ENCODE measurements around the gene ZSCAN1.

ZSCAN1 gene

DNA sequence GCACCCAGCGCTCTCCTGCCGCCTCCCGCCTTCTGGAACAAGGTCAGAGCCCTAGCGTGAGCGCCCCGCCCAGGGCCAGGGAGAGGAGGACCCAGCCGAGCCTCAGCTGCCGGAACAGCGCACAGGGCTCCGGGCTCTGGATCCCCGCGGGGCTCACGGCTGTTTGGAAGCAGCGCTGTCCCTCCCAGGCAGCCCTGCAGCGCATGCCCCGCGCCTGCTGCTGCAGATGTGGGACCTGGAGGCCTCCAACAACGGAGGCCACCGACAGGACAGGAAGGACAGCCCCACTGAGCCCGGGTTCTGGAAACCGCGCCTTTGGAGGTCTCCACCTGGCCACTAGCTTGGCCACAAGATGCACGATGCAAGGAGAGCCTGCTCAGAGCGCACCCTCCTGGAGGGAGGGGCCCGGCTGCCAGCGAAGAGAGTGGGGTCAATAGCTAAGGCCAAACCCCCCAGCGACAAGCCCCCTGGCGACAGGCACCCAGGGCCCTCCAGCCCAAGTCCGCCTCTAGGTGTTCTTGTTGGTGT, 51.6 kb downstream of the ZSCAN1 start:
- DNase-seq: no peak

DNA sequence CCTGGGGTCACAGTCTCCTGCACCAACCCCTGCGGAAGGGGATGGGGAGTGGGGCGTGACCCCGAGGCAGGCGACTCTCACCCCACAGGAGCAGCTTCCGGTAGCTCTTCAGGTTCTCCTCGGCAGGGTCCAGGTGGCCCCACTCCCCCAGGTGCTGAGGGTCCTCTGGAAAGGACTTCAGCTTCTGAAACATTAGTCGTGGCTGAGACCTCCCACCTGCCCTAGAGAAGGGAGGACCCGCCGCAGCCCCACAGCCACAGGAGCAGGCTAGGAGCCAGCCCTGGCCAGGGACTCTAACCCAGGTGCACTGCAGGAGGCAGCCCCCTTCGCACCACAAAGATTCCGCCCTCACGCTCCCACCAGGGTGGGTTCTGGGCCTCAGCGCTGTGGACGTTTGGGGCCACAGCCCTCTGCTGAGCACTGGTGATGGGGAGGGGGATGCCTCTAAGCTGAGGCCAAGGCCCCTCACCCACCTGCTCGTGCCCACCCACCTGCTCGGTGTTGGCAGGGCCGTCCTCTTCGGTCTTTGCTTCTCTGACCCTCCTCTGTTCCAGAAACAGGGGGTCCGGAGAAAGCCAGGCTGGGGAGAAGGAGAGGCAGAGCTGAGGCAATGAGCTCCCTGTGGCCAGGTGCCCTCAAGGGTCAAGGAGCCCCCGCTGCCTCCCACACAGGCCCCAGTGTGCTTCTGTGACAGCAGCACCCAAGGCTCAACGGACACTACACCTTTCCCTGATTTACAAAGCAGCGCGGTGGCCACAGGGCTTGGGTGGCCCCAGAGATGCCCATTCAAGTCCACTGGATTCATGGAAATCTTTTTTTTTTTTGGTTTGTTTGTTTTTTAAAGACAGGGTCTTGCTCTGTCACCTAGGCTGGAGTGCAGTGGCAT, 53.2 kb downstream of the ZSCAN1 start:
- no peak for DNase-seq

DNA sequence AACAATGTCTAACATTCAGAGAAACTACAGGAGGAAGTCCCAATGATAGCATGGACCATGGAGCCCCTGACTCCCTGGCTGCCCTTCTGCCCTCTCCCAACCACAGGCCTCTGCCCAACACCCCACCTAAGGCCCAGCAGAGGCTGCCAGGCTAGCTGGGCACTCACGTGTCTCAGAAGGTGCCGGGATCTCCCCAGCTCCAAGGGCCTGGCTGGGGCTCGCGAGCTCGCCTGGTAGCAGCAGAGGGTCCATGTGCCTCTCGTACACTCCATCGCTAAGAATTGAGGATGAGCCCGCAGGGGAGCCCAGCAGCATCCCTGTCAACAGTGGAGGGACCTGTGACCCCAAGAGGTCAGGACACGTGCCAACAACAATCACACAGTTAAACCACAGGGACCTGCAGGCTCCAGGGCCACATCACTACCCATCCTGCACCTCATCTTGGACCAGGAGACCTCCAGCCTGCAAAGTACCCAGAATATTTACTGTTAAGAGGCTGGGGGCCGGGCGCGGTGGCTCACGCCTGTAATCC, 54.8 kb downstream of the ZSCAN1 start:
- no peak for DNase-seq

DNA sequence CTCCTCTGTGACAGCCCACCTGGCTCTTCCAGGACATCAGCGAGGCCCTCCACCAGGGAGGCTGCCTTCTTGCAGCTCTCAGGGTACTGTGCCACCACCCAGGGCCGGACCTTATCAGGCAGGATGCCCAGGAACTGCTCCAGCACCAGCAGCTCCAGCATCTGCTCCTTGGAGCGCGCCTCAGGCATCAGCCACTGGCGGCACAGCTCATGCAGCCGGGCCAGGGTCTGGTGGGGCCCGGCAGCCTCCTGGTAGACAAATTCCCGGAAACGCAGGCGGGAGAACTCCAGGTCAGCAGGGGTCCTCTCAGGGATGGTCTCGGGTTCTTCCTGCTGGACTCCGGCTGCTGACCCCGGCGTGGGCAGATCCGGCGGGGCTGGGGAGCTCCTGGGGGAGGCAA, 56.0 kb downstream of the ZSCAN1 start:
- DNase-seq: no peak

DNA sequence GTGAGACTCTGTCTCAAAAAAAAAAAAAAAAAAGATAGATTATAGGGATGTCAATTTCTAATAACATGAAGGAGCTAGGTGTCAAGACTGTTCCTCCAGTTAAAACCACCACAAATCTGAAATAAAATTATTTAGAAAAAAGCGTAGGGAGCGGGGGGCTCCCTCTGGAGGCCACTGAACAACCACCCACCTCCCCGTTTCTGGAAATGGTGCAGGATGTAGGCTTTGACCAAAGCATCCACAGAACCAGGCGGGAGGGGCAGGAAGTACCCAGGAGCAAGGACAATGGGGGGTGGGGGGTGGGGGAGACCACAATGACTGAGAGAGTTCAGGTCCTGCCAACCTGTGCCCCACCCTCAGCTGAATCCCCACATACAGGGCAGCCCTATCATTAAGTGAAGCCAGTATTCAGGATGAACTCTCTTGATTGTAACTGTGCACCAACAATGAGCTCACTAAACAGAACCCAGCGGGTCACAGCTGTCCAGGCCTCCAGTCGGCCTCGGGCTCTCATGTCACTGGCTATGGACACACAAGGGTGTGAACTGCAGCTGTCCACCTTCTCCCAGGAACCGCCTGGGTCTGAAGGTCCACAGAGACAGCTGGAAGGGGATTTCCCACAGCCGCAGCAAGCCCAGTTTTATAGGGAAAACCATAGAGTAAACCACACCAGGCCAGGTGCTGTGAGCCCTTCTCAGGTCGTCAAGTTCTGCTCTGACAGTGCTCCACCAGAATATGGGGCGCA, 57.6 kb downstream of the ZSCAN1 start:
- DNase-seq: no peak

DNA sequence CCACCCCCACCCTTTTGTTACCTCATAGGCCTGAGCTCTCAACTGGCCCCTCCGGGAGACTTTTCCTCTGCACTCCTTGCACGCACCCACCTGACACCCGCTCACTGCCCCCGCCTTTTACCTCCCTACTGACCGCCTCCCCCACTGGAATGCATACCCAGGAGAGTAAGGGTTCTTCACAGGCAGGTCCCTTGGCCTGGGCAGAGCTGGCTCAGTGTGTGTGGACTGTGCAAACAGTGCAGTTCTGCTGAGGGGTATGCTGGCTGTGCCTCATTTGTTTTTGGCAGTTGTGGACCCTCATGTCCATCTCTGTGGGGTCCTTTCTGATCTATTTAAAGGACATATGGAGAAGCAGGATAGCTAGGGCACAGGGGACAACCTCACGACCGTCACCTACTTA, 59.2 kb downstream of the ZSCAN1 start:
- DNase-seq: no peak

DNA sequence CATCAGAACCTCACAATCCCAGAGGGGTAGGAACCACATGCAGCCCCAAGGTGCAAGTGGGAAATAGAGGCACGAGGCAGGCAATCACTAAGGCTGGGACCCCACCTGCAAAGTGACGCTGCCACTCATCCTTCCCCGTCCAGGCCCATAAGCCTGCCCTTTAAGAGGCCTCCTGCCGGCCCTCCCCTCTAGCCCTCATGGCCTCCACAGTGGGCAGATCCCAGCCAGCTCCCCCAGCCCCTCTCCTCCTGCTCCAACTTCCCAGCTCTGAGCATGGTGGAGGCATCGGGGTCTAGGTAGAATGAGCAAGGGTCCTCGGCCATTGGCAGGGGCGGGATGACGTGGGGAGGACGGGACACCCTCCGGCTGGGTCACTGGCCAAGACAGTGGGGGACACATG, 61.5 kb downstream of the ZSCAN1 start:
- DNase-seq: no peak

DNA sequence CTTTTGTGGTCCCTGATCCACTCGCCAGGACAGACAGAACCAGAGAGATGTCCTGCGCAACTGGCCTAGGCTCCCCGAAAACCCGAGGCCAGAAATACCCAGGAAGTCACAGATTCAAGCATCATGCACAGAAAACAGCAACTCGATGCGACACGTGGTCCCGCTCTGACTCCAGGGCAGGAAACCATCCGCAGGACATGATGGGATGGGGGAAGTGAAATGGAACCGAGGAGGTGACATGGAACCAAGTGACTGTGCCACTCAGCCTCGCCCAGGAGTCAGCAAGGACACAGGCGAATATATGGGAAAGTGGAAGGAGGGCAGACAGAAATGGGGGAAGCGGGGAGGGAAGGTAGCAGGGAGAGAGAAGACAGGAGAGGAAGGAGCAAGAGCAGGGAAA, 63.1 kb downstream of the ZSCAN1 start:
- DNase-seq: no peak

DNA sequence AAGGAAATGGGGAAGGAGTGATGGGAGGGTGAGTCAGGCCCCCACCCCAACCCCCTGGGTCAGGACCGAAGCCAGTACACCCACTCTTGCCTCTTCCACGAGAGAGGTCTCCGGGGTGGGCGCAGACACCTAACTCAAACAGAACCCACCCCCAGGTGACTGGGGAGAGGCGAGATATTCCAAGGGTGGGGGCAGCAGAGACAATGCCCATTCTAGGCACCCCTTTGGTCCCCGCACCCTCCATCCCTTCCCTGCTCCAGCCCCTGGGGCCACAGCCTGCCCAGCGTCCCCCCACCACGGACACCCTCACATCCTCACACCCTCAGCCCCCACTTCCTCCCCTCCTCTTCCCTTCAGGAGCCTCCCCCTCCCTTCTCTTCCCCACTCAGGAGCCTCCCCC, 63.5 kb downstream of the ZSCAN1 start:
- no peak for DNase-seq

DNA sequence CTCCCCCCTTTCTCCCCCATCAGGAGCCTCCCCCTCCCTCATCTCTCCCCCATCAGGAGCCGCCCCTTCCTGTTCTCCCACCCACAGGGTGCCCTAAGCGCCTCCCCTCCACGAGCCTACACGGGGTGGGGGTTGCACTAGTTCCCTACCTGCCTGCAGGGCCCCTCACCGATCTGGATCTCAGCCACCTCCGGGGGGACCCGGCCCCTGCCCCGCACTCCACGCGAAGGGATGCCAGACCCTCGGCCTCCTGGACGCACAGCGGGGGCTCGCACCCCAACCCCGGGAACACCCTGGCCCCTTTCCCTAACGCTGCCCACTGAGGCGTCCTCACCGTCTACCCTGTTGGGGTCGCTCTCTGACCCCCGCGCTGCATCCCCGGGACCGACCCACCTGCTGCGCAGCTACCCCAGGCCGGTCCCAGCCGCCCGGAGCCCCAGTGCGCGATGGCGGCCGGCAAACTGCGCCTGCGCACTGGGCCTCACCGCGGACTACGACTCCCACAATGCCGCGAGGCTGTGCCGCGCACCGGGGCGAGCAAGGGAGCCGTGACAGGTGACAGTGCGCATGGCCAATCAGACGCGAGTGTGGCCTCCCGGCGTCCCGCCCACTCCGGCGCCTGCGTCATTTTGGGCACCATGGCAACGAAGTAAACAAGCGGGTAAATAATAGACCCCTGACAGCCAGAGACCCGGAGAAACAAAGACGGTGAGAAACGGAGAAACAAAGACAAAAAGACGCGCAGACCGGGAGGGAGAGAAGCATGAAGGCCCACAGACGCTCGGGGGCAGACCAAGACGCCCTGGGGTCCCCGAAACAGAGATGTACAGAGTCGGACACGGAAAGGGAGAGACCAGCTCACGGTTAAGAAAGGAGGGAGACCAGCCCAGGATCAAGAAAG, 64.2 kb downstream of the ZSCAN1 start, which contains the start of gene ZSCAN18:
TSS of gene ZSCAN18 (minus strand) at position 451 of the 901 bp plus-strand sequence. CDS start 7,964 bp downstream, outside the sequence.
- peak; percentile 93 for DNase-seq

DNA sequence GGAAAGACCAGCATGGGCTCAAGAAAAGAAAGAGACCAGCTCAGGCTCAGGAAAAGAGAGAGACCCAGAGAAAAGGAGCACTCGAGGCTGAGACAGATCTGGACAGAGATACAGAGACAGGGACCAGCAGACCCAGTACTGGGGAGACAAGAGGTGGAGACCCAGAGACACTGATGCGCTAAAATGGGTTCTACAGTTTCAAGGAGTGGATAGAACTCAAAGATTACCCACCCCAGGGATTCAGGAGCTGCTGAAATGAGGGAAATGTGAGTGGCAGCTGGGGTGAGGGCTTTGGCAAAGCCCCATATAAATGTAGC, 64.8 kb downstream of the ZSCAN1 start:
- DNase-seq: no peak

All from activated CD4-positive, alpha-beta T cell treated with anti-CD3 and anti-CD28 coated beads, Interleukin-2, amount 50 U/mL, for 48 hours (primary cell).